22Rv1 (cell line): ENCODE measurements around the gene MEA1.

Experiments used
- ZFX ChIP-seq: fragments of 450-650 bp; IDR thresholded peaks from 2 replicates; pipeline ENCODE4 v1.6.1; 2017; ENCODE audit warnings: antibody characterized with exemption, borderline replicate concordance
- TF ChIP-seq, protein P1 (sequence below): fragments of 450-650 bp; IDR thresholded peaks from 2 replicates; pipeline ENCODE4 v1.5.1; 2017; ENCODE audit warnings: mild to moderate bottlenecking

DNA sequence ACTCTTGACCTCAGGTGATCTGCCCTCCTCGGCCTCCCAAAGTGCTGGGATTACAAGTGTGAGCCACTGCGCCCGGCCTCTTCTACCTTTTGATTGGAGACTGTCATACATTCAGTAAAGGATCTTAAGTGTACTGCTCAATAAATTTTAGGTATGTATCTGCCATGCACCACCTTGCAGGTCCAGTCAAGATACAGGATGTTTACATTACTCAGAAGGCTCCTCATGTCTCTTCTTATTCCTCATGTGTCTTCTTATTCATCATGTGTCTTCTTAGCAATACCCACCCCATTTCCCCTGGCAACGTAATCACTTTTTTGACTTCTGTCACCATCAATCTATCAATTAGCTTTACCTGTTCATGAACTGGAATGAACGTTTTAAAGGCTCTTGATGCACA lies 7.9 kb downstream of the MEA1 start:
- TF ChIP-seq, protein P1, sequence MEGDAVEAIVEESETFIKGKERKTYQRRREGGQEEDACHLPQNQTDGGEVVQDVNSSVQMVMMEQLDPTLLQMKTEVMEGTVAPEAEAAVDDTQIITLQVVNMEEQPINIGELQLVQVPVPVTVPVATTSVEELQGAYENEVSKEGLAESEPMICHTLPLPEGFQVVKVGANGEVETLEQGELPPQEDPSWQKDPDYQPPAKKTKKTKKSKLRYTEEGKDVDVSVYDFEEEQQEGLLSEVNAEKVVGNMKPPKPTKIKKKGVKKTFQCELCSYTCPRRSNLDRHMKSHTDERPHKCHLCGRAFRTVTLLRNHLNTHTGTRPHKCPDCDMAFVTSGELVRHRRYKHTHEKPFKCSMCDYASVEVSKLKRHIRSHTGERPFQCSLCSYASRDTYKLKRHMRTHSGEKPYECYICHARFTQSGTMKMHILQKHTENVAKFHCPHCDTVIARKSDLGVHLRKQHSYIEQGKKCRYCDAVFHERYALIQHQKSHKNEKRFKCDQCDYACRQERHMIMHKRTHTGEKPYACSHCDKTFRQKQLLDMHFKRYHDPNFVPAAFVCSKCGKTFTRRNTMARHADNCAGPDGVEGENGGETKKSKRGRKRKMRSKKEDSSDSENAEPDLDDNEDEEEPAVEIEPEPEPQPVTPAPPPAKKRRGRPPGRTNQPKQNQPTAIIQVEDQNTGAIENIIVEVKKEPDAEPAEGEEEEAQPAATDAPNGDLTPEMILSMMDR = no peak
- TF ChIP-seq ZFX = no peak
